ENCODE results near the gene TSEN15.

- TF ChIP-seq EZH2phosphoT487 (IDR thresholded peaks at IDR 0.05; ENCODE audit: unreplicated experiment) (no peak), EZH2 (IDR thresholded peaks at IDR 0.05; ENCODE audit: low read depth, unreplicated experiment) (no peak), ZNF114 (CRISPR knock-in tag; IDR thresholded peaks at IDR 0.05) (no peak), POLR2AphosphoS5 (IDR thresholded peaks at IDR 0.05; ENCODE audit: low read depth) (no peak), CREB1 (CRISPR knock-in tag; IDR thresholded peaks at IDR 0.05; ENCODE audit: low read depth) (no peak), REST (IDR thresholded peaks at IDR 0.05; ENCODE audit: unreplicated experiment) (no peak), ZNF331 (CRISPR knock-in tag; IDR thresholded peaks at IDR 0.05; ENCODE audit: low read depth) (no peak), STAT1 (IDR thresholded peaks at IDR 0.05; ENCODE audit: unreplicated experiment) (no peak), JUNB (IDR thresholded peaks at IDR 0.05; ENCODE audit: unreplicated experiment) (no peak), NANOG (IDR thresholded peaks at IDR 0.05; ENCODE audit: borderline replicate concordance) (no peak)
- TF ChIP-seq, protein P1, sequence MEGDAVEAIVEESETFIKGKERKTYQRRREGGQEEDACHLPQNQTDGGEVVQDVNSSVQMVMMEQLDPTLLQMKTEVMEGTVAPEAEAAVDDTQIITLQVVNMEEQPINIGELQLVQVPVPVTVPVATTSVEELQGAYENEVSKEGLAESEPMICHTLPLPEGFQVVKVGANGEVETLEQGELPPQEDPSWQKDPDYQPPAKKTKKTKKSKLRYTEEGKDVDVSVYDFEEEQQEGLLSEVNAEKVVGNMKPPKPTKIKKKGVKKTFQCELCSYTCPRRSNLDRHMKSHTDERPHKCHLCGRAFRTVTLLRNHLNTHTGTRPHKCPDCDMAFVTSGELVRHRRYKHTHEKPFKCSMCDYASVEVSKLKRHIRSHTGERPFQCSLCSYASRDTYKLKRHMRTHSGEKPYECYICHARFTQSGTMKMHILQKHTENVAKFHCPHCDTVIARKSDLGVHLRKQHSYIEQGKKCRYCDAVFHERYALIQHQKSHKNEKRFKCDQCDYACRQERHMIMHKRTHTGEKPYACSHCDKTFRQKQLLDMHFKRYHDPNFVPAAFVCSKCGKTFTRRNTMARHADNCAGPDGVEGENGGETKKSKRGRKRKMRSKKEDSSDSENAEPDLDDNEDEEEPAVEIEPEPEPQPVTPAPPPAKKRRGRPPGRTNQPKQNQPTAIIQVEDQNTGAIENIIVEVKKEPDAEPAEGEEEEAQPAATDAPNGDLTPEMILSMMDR (conservative IDR thresholded peaks at IDR 0.05; ENCODE audit: low read depth in 2 of 2): no peak
- TF ChIP-seq, protein P2, sequence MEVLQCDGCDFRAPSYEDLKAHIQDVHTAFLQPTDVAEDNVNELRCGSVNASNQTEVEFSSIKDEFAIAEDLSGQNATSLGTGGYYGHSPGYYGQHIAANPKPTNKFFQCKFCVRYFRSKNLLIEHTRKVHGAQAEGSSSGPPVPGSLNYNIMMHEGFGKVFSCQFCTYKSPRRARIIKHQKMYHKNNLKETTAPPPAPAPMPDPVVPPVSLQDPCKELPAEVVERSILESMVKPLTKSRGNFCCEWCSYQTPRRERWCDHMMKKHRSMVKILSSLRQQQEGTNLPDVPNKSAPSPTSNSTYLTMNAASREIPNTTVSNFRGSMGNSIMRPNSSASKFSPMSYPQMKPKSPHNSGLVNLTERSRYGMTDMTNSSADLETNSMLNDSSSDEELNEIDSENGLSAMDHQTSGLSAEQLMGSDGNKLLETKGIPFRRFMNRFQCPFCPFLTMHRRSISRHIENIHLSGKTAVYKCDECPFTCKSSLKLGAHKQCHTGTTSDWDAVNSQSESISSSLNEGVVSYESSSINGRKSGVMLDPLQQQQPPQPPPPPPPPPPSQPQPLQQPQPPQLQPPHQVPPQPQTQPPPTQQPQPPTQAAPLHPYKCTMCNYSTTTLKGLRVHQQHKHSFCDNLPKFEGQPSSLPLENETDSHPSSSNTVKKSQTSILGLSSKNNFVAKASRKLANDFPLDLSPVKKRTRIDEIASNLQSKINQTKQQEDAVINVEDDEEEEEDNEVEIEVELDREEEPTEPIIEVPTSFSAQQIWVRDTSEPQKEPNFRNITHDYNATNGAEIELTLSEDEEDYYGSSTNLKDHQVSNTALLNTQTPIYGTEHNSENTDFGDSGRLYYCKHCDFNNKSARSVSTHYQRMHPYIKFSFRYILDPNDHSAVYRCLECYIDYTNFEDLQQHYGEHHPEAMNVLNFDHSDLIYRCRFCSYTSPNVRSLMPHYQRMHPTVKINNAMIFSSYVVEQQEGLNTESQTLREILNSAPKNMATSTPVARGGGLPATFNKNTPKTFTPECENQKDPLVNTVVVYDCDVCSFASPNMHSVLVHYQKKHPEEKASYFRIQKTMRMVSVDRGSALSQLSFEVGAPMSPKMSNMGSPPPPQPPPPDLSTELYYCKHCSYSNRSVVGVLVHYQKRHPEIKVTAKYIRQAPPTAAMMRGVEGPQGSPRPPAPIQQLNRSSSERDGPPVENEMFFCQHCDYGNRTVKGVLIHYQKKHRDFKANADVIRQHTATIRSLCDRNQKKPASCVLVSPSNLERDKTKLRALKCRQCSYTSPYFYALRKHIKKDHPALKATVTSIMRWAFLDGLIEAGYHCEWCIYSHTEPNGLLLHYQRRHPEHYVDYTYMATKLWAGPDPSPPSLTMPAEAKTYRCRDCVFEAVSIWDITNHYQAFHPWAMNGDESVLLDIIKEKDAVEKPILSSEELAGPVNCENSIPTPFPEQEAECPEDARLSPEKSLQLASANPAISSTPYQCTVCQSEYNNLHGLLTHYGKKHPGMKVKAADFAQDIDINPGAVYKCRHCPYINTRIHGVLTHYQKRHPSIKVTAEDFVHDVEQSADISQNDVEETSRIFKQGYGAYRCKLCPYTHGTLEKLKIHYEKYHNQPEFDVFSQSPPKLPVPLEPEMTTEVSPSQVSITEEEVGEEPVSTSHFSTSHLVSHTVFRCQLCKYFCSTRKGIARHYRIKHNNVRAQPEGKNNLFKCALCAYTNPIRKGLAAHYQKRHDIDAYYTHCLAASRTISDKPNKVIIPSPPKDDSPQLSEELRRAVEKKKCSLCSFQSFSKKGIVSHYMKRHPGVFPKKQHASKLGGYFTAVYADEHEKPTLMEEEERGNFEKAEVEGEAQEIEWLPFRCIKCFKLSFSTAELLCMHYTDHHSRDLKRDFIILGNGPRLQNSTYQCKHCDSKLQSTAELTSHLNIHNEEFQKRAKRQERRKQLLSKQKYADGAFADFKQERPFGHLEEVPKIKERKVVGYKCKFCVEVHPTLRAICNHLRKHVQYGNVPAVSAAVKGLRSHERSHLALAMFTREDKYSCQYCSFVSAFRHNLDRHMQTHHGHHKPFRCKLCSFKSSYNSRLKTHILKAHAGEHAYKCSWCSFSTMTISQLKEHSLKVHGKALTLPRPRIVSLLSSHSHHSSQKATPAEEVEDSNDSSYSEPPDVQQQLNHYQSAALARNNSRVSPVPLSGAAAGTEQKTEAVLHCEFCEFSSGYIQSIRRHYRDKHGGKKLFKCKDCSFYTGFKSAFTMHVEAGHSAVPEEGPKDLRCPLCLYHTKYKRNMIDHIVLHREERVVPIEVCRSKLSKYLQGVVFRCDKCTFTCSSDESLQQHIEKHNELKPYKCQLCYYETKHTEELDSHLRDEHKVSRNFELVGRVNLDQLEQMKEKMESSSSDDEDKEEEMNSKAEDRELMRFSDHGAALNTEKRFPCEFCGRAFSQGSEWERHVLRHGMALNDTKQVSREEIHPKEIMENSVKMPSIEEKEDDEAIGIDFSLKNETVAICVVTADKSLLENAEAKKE (CRISPR knock-in tag; IDR thresholded peaks at IDR 0.05): peak; percentile 93
- TF ChIP-seq, protein P3, sequence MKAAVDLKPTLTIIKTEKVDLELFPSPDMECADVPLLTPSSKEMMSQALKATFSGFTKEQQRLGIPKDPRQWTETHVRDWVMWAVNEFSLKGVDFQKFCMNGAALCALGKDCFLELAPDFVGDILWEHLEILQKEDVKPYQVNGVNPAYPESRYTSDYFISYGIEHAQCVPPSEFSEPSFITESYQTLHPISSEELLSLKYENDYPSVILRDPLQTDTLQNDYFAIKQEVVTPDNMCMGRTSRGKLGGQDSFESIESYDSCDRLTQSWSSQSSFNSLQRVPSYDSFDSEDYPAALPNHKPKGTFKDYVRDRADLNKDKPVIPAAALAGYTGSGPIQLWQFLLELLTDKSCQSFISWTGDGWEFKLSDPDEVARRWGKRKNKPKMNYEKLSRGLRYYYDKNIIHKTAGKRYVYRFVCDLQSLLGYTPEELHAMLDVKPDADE (IDR thresholded peaks at IDR 0.05): no peak
These were observed 49.5 kb upstream of the TSEN15 start for GRCh38 chr1:184002071-184002470.

Measured in GM23338 (cell line).